HG02678 (cell line): ENCODE measurements around the gene INAFM1.

ENCODE experiments used
- ATAC-seq: cut with Tn5 transposase; IDR thresholded peaks from one replicate; pipeline ENCODE4 v1.9.1; 2021; ENCODE audit warnings: mild to moderate bottlenecking, moderate library complexity; ENCODE audit not compliant: unreplicated experiment

The INAFM1 gene

DNA sequence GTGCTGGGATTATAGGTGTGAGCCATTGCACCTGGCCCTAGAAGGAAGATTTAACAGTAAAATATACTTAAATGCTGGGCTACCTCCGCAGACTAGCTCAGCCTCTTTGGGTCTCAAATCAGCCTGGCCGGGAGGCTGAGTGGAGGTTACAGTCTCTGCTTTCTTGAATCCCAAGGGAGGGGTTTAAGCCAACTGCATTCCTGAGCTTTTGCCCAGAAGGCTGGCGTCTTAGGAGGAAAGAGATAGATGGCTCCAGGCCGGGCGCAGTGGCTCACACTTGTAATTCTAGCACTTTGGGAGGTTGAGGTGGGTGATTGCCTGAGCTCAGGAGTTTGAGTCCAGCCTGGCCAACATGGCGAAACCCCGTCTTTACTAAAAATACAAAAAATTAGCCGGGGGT is 34.4 kb downstream of the INAFM1 start:
- no peak for ATAC-seq

DNA sequence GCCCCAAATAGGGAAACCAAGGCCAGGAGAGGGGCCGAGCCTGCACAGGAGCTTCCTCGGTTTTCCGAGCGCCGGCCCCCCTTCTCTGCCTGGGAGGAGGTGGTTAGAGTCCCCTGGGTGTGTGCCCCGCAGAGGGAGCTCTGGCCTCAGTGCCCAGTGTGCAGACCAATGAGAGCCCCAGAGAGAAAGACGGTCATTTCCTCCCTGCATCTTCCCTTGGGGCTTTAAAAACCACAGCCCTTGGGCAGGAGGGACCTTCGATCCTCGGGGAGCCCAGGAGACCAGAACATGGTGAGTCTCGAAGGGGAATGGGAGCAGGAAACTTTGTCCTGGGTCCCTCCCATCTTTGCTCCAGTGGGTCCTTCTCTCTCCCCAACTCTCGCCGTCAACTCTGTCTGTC is 34.9 kb downstream of the INAFM1 start, which contains the start of gene C5AR1:
C5AR1 (plus strand) TSS at position 254 of the 400 bp plus-strand sequence; CDS start at position 289, 35 bp downstream.
- ATAC-seq = no peak

GRCh38 chr19:47310323-47310722 is 35.6 kb downstream of the INAFM1 start:
- ATAC-seq = no peak

- ATAC-seq = no peak
Observed at GRCh38 chr19:47310819-47311218, 36.1 kb downstream of the INAFM1 start.

DNA sequence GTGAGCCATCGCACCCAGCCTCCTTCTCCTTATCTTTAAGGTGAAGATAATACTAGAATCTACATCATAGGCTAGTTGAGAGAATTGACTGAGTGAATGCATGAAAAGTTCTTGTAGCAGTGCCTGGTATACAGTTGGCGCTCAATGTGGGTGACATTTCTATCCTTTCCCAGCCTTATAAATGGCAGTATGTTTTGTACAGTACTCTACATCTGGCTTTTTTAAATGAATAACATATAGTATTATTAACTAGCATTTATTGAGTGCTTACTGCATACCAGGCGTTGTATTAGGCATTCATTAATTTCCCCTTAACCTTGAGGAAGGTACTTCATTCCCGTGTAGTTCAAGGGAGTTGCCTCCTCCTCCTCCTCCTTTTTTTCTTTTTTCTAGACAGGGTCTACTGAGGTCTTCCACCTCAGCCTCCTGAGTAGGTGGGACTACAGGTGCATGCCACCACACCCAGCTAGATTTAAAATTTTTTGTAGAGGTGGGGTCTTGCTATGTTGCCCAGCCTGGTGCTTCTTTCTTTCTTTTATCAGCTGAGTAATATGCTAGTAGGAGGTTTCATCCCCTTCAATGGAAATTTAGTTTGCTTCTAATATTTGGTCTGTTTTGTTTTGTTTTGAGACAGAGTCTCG is 37.8 kb downstream of the INAFM1 start:
- ATAC-seq = no peak

GRCh38 chr19:47313754-47314295 is 39.1 kb downstream of the INAFM1 start:
- ATAC-seq = no peak

DNA sequence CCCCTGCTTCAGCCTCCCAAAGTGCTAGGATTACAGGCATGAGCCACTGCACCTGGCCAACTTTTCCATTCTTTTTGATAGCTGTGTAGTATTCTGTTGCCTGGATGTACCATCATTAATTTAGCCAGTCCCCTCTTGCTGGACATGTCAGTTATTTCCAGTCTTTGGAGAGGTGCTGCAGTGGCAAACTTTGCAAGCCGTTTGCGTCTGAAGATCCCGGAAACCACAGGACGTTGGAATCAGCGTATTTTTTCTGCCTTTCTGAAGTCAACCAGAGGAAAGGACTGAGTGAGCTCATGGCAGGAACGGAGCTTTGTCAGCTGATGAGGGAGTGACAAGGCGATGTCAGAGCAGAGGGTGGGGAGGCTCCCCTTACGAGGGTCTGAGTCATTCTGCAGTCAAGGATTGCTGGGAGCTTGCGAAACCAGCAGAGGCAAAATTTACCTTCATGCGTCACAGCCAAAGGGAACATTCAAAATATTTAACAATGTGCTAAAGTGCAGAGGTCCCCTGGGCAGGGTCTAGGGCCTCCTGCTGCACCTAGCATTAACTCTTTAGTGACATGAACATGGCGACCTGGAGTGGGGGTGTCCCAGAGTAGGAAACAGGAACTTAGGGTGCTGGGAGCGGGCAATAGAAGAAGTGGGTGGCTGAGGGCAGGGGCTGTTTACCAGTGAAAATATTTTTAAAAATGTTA is 40.6 kb downstream of the INAFM1 start:
- ATAC-seq = no peak

DNA sequence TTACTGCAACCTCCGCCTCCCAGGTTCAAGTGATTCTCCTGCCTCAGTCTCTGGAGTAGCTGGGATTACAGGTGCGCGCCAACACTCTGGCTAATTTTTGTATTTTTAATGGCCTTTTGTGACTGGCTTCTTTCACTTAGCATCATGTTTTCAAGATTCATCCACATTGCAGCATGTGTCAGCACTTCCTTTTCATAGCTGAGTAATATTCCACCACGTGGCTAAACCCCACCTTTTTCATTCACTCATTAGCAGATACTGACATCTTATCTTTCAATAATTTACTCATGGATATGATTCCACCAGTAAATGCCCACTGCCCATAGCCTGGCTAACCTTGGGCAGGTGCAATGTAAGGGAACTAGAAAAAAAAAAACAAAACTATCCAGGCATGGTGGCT is 41.8 kb downstream of the INAFM1 start:
- ATAC-seq = no peak

DNA sequence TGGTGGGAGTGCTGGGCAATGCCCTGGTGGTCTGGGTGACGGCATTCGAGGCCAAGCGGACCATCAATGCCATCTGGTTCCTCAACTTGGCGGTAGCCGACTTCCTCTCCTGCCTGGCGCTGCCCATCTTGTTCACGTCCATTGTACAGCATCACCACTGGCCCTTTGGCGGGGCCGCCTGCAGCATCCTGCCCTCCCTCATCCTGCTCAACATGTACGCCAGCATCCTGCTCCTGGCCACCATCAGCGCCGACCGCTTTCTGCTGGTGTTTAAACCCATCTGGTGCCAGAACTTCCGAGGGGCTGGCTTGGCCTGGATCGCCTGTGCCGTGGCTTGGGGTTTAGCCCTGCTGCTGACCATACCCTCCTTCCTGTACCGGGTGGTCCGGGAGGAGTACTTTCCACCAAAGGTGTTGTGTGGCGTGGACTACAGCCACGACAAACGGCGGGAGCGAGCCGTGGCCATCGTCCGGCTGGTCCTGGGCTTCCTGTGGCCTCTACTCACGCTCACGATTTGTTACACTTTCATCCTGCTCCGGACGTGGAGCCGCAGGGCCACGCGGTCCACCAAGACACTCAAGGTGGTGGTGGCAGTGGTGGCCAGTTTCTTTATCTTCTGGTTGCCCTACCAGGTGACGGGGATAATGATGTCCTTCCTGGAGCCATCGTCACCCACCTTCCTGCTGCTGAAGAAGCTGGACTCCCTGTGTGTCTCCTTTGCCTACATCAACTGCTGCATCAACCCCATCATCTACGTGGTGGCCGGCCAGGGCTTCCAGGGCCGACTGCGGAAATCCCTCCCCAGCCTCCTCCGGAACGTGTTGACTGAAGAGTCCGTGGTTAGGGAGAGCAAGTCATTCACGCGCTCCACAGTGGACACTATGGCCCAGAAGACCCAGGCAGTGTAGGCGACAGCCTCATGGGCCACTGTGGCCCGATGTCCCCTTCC is 45.5 kb downstream of the INAFM1 start:
- no peak for ATAC-seq

- ATAC-seq = no peak
Observed at GRCh38 chr19:47321630-47322029, 46.9 kb downstream of the INAFM1 start.

DNA sequence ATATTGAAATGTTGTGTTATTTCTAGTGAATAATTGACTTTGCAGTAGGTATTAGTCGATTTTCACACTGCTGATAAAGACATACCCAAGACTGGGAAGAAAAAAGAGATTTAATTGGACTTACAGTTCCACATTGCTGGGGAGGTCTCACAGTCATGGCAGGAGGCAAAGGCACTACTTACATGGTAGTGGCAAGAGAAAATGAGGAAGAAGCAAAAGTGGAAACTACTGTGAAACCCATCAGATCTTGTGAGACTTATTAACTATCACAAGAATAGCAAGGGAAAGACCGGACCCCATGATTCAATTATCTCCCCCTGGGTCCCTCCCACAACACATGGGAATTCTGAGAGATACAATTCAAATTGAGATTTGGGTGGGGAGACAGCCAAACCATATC is 47.4 kb downstream of the INAFM1 start:
- no peak for ATAC-seq

GRCh38 chr19:47323409-47323808 is 48.7 kb downstream of the INAFM1 start:
- ATAC-seq = no peak

- ATAC-seq = no peak
Observed at GRCh38 chr19:47323872-47324271, 49.2 kb downstream of the INAFM1 start.

DNA sequence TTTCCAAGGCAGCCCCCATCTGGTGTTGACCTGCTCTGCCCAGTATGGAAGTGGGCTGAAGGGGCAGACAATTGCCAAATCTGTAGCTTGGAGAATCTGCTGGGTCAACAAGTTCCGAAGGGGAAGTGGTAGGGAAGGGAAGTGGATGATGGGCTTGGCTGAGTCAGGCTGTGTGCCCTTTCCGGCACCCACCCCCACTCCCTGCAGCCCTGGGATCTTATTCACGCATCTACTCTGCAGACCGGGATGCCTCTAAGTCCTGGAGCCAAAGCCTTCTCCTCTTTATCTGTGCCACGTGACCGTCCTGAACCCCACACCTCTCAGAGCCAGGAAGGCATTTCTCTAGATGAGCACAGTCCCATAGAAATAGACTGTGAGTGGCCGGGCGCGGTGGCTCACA is 49.8 kb downstream of the INAFM1 start:
- no peak for ATAC-seq
